ENCODE measurements around the gene KRTAP17-1.
A peak's percentile ranks its signal among the peaks of the same experiment; 100 is the strongest.
"Not testable (repeated sequence)": the region's sequence is repeated elsewhere in the genome, so short reads cannot be mapped to it uniquely, and the experiment has no call there.

The KRTAP17-1 gene

GRCh38 chr17:41315204-41315794 is at the start of gene KRTAP17-1:
KRTAP17-1 (minus strand) TSS chr17:41315710; CDS start chr17:41315650, 60 bp downstream.
- no peak for DNase-seq (ENCODE audit: low read depth in 2 of 2)

DNA sequence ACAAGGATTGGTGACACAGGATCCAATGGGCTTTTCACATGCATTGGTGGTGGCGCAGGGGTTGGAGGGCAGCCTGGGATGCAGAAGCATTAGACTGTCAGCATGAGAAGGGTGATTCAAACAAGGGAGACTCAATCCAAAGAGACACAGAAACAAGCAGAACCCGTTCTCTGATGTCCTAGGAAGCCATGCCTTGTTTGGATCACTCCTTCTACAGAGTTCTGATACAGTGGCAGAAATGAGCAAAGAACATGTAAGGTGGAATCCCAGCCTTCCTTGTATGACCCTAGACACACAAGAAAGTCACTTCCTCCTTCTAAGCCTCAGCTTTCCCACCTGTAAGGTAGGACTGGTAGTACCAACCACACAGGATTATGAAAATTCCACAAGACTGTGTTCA is 48.4 kb upstream of the KRTAP17-1 start:
- no peak for DNase-seq (ENCODE audit: low read depth in 2 of 2)

DNA sequence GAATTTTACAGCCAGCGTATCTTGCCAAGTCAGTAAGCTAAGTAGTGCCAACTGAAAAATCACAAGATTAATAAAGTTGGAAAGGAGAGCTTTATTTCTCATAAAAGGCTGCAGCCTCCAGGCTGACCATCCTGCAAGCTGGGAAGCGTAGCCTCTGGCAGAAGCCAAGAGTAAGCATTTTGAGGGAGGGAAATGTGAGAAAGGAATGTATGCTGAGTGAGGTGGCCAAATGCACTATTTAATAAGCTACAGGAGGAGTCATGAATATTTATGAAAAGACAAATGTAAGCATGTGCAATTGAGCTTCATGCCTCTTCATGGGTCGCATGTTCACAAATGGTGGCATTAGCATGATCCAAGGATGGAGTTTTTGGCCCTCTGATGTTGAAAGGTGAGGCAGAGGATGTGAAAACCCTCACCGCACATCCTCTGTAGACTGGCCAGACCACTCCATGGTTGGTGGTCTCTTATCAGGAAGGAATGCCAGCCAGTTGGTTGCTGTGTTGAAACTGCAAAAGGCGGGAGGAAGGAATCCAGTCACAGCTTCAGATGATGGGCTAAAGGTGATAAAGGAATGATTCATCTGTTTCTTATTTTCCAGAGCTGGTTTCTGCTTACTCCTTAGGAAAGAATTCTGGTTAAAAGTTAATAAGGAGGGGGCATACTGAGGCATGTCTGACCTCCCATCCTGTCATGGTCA is 44.9 kb upstream of the KRTAP17-1 start:
- DNase-seq (ENCODE audit: low read depth in 2 of 2), result no peak

DNA sequence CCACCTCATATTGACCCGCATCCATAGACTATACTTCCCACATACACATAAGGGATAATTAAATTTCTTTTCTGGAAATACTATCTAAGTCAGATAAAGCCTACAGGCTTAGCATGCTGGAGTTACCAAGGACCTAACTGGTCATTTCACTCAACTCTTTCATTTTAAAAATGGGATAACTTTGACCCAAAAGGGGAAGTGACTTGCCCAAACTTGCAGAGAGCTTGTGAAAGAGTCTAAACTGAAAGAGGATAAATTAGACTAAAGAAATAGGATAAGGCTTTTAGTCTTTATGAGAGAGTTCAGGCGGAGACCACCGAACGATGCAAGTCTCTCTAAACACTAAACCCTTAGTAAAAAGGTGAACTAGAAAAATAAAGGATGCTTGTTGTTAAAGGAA is 39.0 kb upstream of the KRTAP17-1 start:
- no peak for DNase-seq (ENCODE audit: low read depth in 2 of 2)

DNA sequence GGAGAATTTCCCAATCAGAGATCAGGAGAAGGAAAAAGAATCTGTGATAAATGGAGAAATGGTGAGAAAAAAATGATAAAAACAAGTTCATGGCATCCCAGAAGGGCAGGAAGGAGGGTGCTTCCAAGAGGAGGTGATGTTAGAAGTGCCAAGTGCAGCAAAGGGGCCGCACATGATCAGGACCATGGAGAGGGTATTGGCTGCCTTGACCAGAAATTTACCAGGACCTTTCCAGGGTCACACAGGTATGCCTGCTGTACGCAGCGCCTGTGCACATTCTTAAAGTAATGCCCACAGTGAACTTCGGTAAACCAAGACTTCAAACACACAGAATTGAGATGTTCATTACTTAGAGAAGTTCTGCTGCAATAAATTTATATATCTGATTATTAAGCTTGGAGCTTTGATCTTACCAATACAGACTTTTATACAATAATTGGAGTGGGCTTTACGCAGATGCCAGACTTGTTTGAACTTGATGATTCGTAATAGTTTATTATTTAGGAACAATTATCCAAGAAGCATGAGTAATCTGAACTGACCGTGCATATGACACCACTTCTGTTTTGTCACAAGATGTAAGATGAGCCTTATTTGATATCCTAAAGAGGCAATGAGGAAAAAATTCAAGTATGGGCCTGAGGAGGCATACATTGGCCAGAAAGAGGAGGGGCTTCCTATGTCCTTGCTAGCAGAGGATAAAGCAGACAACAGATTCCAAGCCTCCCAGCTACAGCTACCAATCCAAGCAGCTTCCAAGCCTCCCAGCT is 37.3 kb upstream of the KRTAP17-1 start:
- no peak for DNase-seq (ENCODE audit: low read depth in 2 of 2)

DNA sequence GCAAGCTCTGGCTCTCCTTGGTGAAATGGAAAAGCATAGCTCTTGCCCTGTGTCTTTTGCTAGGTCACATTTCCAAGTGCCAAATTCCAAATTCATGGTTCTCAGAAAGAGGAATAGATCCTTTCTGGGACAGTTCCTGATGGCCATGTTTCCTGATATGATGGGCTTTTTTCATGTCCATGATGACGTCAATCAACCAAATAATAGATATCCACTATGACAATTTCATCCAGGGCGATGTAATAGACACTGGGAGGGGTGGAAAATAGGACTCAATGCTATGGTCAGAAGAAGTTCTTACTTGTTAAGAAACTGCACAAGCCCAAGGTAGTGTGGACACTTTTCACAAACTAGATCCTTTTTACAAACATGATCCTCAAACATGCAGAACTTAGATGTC is 35.7 kb upstream of the KRTAP17-1 start:
- DNase-seq (ENCODE audit: low read depth in 2 of 2), result no peak

- not testable (repeated sequence) for DNase-seq (ENCODE audit: low read depth in 2 of 2)
Observed at GRCh38 chr17:41350381-41350878, 34.9 kb upstream of the KRTAP17-1 start, which contains the start of gene KRT33A. KRT33A (minus strand) TSS chr17:41350828; CDS start chr17:41350767, 61 bp downstream.

- no peak for DNase-seq (ENCODE audit: low read depth in 2 of 2)
Observed at GRCh38 chr17:41347869-41348760, 32.6 kb upstream of the KRTAP17-1 start.

DNA sequence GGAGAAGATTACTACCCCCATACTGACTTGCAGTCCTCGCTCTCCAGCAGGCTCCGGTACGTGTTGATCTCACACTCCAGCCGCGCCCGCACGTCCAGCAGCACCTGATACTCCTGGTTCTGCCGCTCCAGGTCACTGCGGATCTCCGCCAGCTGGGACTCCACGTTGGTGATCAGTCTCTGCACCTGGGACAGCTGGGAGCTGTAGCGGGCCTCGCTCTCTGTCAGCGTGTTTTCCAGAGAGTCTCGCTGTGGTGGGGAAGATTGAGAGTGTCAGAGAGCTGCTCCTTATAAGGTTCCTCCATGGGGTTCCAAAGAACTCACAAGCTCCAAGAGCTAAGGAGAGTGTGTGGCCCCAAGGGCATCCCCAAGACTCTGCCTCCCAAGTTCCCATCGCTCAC is 30.9 kb upstream of the KRTAP17-1 start:
- not testable (repeated sequence) for DNase-seq (ENCODE audit: low read depth in 2 of 2)

DNA sequence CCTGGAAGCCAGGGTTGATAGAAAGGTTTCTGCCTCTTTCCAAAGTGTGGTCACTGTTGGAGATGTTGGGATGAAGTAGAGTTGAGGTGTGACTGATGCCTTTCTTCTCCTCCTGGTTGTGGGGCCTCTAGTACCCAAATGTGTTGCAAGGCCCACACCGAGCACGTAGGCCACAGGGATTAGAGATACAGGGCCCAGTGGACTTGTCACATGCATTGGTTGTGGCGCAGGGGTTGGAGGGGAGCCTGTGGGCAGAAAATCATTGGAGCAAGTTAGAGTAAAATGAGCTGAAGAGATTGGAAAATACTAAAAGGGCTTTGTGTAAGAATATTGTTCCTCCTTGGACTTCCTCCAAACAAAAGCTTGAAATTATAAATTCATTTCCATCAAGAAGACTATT is 30.5 kb upstream of the KRTAP17-1 start:
- no peak for DNase-seq (ENCODE audit: low read depth in 2 of 2)

DNA sequence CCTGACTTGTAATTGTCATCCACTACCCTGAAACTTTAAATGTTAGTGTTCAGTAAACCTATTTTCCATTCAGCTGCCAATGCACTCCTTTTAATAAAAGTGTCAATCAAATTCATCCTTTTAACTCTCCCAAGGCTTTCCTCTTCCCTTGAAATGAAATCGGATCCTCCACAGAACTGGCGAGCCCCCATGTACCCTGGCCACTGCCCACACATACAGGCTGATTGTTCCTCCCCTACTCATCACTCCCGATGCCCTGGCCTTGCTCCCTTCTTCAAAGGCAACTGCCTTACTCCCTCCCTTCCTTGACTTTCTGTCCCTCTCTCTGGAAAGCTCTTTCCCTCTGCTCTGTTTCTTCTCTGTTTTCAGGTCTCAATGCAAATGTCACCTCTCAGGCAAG is 27.5 kb upstream of the KRTAP17-1 start:
- DNase-seq (ENCODE audit: low read depth in 2 of 2), result no peak

DNA sequence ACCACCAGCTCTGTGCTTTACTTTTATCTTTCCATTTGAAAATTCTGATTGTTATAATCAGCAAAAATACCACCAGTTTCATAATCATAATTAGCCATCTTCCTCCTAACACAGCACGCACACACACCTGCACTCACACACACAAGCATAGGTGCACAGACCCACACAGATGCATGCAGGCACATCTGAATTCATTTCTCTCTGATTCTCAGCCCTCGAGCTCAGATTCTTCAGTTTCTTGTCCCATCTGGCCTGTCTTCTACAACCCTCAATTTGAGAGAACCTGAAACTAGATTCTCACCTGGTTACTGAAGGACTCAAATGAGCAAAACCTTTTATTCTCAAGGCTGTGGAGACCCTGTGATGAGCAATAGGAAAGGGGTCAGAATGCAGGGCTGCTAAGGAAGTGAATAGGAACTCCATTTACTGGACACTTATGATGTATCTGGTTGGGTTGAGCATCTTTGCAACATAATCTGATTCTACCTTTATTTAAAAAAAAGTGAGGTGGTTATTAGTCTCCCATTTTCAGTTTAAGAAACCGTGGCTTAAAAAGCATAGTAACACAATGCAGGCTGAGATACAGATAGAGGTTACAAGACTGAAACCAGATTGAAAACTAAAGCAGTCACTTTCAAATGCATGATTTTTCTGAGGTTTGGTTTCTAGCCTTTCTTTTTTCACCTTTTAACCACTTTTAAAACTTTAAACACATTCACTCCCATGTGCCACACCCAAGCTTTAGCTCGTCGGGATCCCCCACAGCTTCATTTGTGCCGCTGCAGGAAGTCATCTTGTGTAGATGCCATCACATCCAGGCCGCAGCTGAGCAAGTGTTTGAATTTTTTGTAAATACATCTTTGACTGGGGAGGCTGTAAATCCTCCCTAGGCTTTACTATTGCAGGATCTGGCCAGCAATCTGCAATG is 25.7 kb upstream of the KRTAP17-1 start:
- DNase-seq (ENCODE audit: low read depth in 2 of 2), result peak in 1 of 2 donors; percentile 13

DNA sequence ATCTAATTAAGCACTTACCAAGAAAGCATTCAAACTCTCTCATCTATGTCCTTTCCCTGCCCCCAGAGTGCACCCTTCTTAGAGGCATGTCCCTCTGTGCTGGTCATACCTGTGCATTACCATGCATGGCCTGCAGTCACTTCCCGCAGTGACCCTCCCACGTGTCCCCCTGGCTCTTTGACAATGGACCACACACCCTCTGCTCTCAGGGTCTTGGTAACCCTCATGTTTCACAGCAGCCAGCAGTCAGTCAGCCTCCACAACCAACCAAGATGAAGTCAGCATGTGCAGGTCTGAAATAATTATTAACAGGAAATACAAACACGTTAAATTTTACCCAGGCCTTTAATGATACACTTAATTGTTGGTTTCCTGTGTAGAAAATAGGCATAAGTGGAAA is 25.0 kb upstream of the KRTAP17-1 start:
- no peak for DNase-seq (ENCODE audit: low read depth in 2 of 2)

DNA sequence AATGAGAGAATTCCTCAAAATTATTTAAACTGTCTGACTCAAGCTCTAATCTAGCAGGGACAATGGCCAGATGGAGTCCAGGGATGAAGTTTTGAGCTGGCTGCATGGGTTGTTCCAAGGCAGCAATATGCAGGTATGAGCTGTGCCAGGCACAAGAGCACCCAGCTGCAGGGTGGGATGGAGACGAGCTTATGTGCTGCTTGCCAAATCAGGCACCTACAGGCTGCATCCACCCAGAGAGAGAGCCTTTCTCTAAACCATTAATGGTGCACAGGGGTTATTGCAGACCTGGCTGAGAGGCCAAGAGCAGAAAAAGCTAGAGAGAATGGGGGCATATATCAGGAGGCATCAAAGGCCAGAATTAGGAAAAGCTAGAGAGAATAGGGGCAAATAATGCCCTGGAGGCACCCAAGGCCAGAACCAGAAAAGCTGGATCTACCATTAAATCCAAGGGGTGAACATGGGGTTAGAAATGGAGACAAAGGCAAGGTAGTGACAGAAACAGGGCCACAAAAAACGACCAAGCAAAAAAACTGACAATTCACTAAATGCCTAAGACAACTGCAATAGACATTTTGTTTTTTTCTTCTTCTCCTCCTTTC is 24.2 kb upstream of the KRTAP17-1 start:
- DNase-seq (ENCODE audit: low read depth in 2 of 2), result no peak

GRCh38 chr17:41338961-41339485 is 23.5 kb upstream of the KRTAP17-1 start:
- DNase-seq (ENCODE audit: low read depth in 2 of 2), result no peak

DNA sequence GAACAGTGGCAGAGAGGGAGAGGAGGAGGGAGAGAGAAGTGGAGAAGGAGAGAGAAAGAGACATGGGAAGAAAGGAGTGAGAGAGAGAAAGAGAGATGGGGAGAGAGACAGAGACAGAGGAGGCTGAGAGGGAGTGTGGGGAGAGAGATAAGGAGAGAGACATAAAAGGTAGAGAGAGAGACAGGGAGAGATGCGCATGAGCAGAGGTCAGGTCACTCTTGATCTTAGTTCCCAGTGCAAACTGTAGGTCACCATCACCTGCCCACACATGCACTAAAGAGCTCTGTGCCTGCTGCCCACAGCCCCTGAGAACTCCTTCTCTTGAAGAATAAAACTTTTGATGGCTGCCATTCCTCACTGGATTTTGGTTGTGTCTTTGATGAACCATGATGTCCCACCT is 20.2 kb upstream of the KRTAP17-1 start:
- DNase-seq (ENCODE audit: low read depth in 2 of 2), result no peak

- no peak for DNase-seq (ENCODE audit: low read depth in 2 of 2)
Observed at GRCh38 chr17:41334385-41335305, 19.1 kb upstream of the KRTAP17-1 start.

DNA sequence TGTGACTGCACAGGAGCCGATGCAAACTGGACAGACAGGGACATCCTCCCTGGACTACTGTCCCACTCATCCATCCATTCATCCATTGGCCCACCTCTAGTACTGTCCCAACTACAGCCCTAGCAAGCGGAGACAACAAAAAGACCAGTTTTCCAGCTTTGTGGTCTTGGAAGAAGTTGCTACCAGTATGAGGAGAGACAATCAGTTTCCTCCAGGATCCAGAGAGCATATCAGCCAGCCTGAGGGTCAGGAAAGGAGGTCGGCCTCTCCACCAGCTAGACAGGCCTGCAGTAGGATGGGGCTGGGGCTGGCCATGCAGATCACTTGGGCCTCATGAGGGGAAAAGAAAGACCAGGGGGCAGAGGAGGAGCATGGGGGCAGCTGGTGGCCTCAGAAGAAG is 18.3 kb upstream of the KRTAP17-1 start:
- no peak for DNase-seq (ENCODE audit: low read depth in 2 of 2)

DNA sequence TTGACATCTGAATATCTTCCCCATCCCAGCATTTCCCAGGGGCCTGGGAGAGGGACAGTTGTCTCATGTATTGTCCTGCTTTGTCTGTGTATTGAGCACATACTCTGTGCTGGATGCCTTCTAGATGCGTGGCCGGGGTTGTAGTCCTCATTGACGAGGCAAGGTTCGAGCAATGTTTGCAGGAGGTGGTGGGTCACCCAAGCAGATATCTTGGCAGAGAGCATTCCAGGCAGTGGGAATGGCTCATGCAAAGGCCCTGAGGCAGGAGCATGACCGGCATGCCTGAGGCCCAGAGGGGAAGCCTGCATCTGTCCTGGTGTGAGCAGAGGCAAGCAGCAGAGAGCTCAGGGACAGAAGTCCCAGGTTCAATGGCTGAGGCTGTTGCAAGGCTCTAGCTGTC is 17.6 kb upstream of the KRTAP17-1 start:
- DNase-seq (ENCODE audit: low read depth in 2 of 2), result no peak

Data from stimulated activated CD8-positive, alpha-beta memory T cell treated with anti-CD3 and anti-CD28 coated beads, Interleukin-7, amount 100 ng/mL, for 1 hour (primary cell).